ENCODE measurements around the gene LMNA.
"Not testable (repeated sequence)": the region's sequence is repeated elsewhere in the genome, so short reads cannot be mapped to it uniquely, and the experiment has no call there.

Gene LMNA

GRCh38 chr1:156167536-156167935, 53.0 kb downstream of the LMNA start:
- no peak for DNase-seq

- DNase-seq: no peak
Observed at GRCh38 chr1:156172696-156173470, 58.4 kb downstream of the LMNA start.

- DNase-seq: no peak
Observed at GRCh38 chr1:156176610-156177210, 62.2 kb downstream of the LMNA start.

- DNase-seq: no peak
Observed at GRCh38 chr1:156177919-156178654, 63.6 kb downstream of the LMNA start.

GRCh38 chr1:156180471-156180870, 66.0 kb downstream of the LMNA start:
- no peak for DNase-seq

GRCh38 chr1:156181391-156181924, 66.9 kb downstream of the LMNA start:
- not testable (repeated sequence) for DNase-seq

GRCh38 chr1:156182010-156182779, 67.7 kb downstream of the LMNA start:
- not testable (repeated sequence) for DNase-seq

GRCh38 chr1:156186347-156187177, 72.1 kb downstream of the LMNA start:
- not testable (repeated sequence) for DNase-seq

All from amniotic stem cell (primary cell).